Naive thymus-derived CD8-positive, alpha-beta T cell (primary cell): ENCODE results near the gene KIF4A. TPM values are rescaled to one million over a fixed set of nuclear protein-coding genes. Genes with fewer than 3 reads are reported as not detected.
"Not testable (repeated sequence)": the region's sequence is repeated elsewhere in the genome, so short reads cannot be mapped to it uniquely, and the experiment has no call there.

Experiments used
- ATAC-seq, 2 donors: fragments of 150-1000 bp; cut with Tn5 transposase in 1 of 2; sonication (Bioruptor Pico), chemical (Tn5 transposase) in 1 of 2; 1 replicate in 1 of 2; 2 replicates in 1 of 2; pipeline ENCODE4 v1.10.0; 2021; ENCODE audit warnings: mild to moderate bottlenecking in 2 of 2, moderate library complexity in 2 of 2
- POLR2A ChIA-PET: fragments of 350-600 bp; sonication (Branson Sonifier 250); formaldehyde crosslinking; loops from one replicate; lab custom pipeline; 2021; ENCODE audit warnings: antibody characterized with exemption; lab: Charles Lee
- DNase-seq, 10 donors: peaks; one replicate each; pipeline versions ENCODE4 v3.0.0 to v3.0.0-alpha.2; 2020 to 2022
- H3K27ac Mint-ChIP-seq, 10 donors: one replicate each; pipeline ENCODE4 v1.8.0; 2020 to 2022; ENCODE audit warnings: mild to moderate bottlenecking in 10 of 10, mixed read lengths in 10 of 10, moderate library complexity in 4 of 10, inconsistent platforms in 1 of 10
- H3K27me3 Mint-ChIP-seq, 5 donors: one replicate each; pipeline ENCODE4 v1.8.0; 2021 to 2022; ENCODE audit warnings: mixed read lengths in 5 of 5
- H3K36me3 Mint-ChIP-seq, 3 donors: one replicate each; pipeline ENCODE4 v1.8.0; 2020 to 2022; ENCODE audit warnings: mixed read lengths in 3 of 3, mild to moderate bottlenecking in 2 of 3, inconsistent platforms in 1 of 3
- H3K4me1 Mint-ChIP-seq, 4 donors: one replicate each; pipeline ENCODE4 v1.8.0; 2021 to 2022; ENCODE audit warnings: mixed read lengths in 4 of 4
- H3K4me3 Mint-ChIP-seq, 10 donors: one replicate each; pipeline ENCODE4 v1.8.0; 2020 to 2022; ENCODE audit warnings: mild to moderate bottlenecking in 10 of 10, mixed read lengths in 10 of 10, moderate library complexity in 6 of 10, inconsistent platforms in 1 of 10
- H3K9me3 Mint-ChIP-seq, 9 donors: one replicate each; pipeline ENCODE4 v1.8.0; 2020 to 2022; ENCODE audit warnings: mixed read lengths in 9 of 9, mild to moderate bottlenecking in 3 of 9, inconsistent platforms in 1 of 9, moderate library complexity in 1 of 9
- polyA plus RNA-seq, 3 donors: library from polyadenylated mRNA; unstranded; fragments of 300-500 nt; fragmentation: Illumina TruSeq; gene quantifications; one replicate each; pipeline ENCODE4 v1.2.3, GENCODE V29; 2021
- total RNA-seq, 8 experiments: library from RNA in 2 of 8; stranded (reverse) in 2 of 8; gene quantifications; one replicate each; pipeline ENCODE4 v1.2.3 and lab custom pipeline; 2021 to 2026

Gene KIF4A
- total RNA-seq, result under 1 TPM; 0.08 TPM
- polyA plus RNA-seq, result not detected
- total RNA-seq (lab: John Stamatoyannopoulos, UW), result 0.15 to 2.0 (median 0.62) reads per million in 6 experiments

GRCh38 chrX:70289793-70290770 is at the start of gene KIF4A, which contains the start of gene PDZD11:
TSS of gene KIF4A (plus strand) at chrX:70290104. CDS start at chrX:70290459, 355 bp downstream.
TSS of gene PDZD11 (minus strand) at chrX:70289927. CDS start at chrX:70289341, 586 bp downstream.
- POLR2A ChIA-PET, result interaction anchor here (1.2 kb wide), 1 partner anchor 156 kb away, joined by 9 read pairs; the partner anchor contains the start of gene IGBP1
- peak; percentile 97 to 99 for ATAC-seq
- Mint-ChIP-seq H3K27ac (peak within 1 kb of the TSS; percentile 37 to 92 (median 86)), H3K9me3 (no peaks in the 10 kb centered on the region), H3K36me3 (peaks cover 0 to 13% (median 1%) of the 10 kb centered on the region in 3 donors), H3K4me1 (peaks cover 0 to 17% (median 9%) of the 10 kb centered on the region in 4 donors), H3K27me3 (no peaks in the 10 kb centered on the region), H3K4me3 (peak within 1 kb of the TSS; percentile 81 to 90 (median 86))
- peak; percentile 47 to 83 (median 62) for DNase-seq

GRCh38 chrX:70240751-70241150 is 49.2 kb upstream of the KIF4A start:
- POLR2A ChIA-PET, result no interaction called here
- peaks cover 0 to 1% (median 0%) of the 10 kb centered on the region in 5 donors for H3K27me3 Mint-ChIP-seq
- no peaks in the 10 kb centered on the region for H3K4me1 Mint-ChIP-seq
- H3K4me3 Mint-ChIP-seq, result no peak overlapping the region
- H3K36me3 Mint-ChIP-seq, result no peaks in the 10 kb centered on the region
- DNase-seq (no peak), ATAC-seq (no peak)
- no peak overlapping the region for H3K27ac Mint-ChIP-seq
- no peaks in the 10 kb centered on the region for H3K9me3 Mint-ChIP-seq

- no peak for ATAC-seq
- Mint-ChIP-seq H3K27me3 (peaks cover 0 to 1% (median 0%) of the 10 kb centered on the region in 5 donors), H3K27ac (no peak overlapping the region), H3K36me3 (no peaks in the 10 kb centered on the region), H3K9me3 (no peaks in the 10 kb centered on the region), H3K4me1 (no peaks in the 10 kb centered on the region), H3K4me3 (no peak overlapping the region)
- no peak for DNase-seq
- POLR2A ChIA-PET, result no interaction called here
These were observed 48.4 kb upstream of the KIF4A start for GRCh38 chrX:70241501-70241900.

- DNase-seq, H3K4me3 Mint-ChIP-seq, H3K27ac Mint-ChIP-seq, H3K36me3 Mint-ChIP-seq, POLR2A ChIA-PET, H3K4me1 Mint-ChIP-seq, H3K9me3 Mint-ChIP-seq, H3K27me3 Mint-ChIP-seq, ATAC-seq: not testable (repeated sequence)
These were observed 46.3 kb upstream of the KIF4A start for GRCh38 chrX:70243601-70244000.

- Mint-ChIP-seq H3K27me3 (peaks cover 0 to 1% (median 0%) of the 10 kb centered on the region in 5 donors), H3K4me3 (no peak overlapping the region), H3K9me3 (no peaks in the 10 kb centered on the region), H3K27ac (no peak overlapping the region), H3K4me1 (no peaks in the 10 kb centered on the region), H3K36me3 (peaks cover 0 to 2% (median 0%) of the 10 kb centered on the region in 3 donors)
- no peak for ATAC-seq
- DNase-seq, result no peak
- POLR2A ChIA-PET, result no interaction called here
These were observed 45.0 kb upstream of the KIF4A start for GRCh38 chrX:70244881-70245280.

GRCh38 chrX:70247252-70247651 is 42.7 kb upstream of the KIF4A start:
- H3K27me3 Mint-ChIP-seq, result peaks cover 0 to 1% (median 0%) of the 10 kb centered on the region in 5 donors
- DNase-seq, result no peak
- ATAC-seq, result no peak
- H3K27ac Mint-ChIP-seq, result no peak overlapping the region
- POLR2A ChIA-PET, result no interaction called here
- no peaks in the 10 kb centered on the region for H3K4me1 Mint-ChIP-seq
- no peak overlapping the region for H3K4me3 Mint-ChIP-seq
- peaks cover 0 to 3% (median 0%) of the 10 kb centered on the region in 3 donors for H3K36me3 Mint-ChIP-seq
- no peaks in the 10 kb centered on the region for H3K9me3 Mint-ChIP-seq

GRCh38 chrX:70252491-70252890 is 37.4 kb upstream of the KIF4A start:
- Mint-ChIP-seq H3K4me1 (no peaks in the 10 kb centered on the region), H3K27ac (no peak overlapping the region), H3K27me3 (no peaks in the 10 kb centered on the region), H3K4me3 (no peak overlapping the region), H3K9me3 (no peaks in the 10 kb centered on the region), H3K36me3 (peaks cover 11 to 15% (median 13%) of the 10 kb centered on the region in 3 donors)
- no peak for ATAC-seq
- POLR2A ChIA-PET, result no interaction called here
- DNase-seq, result no peak

GRCh38 chrX:70253377-70254062 is 36.4 kb upstream of the KIF4A start:
- Mint-ChIP-seq H3K9me3 (no peaks in the 10 kb centered on the region), H3K4me1 (no peaks in the 10 kb centered on the region), H3K36me3 (peaks cover 11 to 15% (median 13%) of the 10 kb centered on the region in 3 donors), H3K4me3 (no peak overlapping the region), H3K27ac (no peak overlapping the region), H3K27me3 (no peaks in the 10 kb centered on the region)
- POLR2A ChIA-PET, result no interaction called here
- ATAC-seq, result no peak
- no peak for DNase-seq

GRCh38 chrX:70254063-70254400 is 35.9 kb upstream of the KIF4A start:
- Mint-ChIP-seq H3K4me3 (no peak overlapping the region), H3K4me1 (no peaks in the 10 kb centered on the region), H3K27ac (no peak overlapping the region), H3K27me3 (no peaks in the 10 kb centered on the region), H3K9me3 (no peaks in the 10 kb centered on the region), H3K36me3 (peaks cover 10 to 15% (median 13%) of the 10 kb centered on the region in 3 donors)
- no peak for DNase-seq
- ATAC-seq, result no peak
- POLR2A ChIA-PET, result no interaction called here

GRCh38 chrX:70254909-70255308 is 35.0 kb upstream of the KIF4A start:
- H3K4me3 Mint-ChIP-seq, result no peak overlapping the region
- POLR2A ChIA-PET, result no interaction called here
- ATAC-seq (no peak), DNase-seq (no peak)
- no peaks in the 10 kb centered on the region for H3K9me3 Mint-ChIP-seq
- H3K27me3 Mint-ChIP-seq, result no peaks in the 10 kb centered on the region
- no peaks in the 10 kb centered on the region for H3K4me1 Mint-ChIP-seq
- H3K27ac Mint-ChIP-seq, result no peak overlapping the region
- peaks cover 10 to 15% (median 13%) of the 10 kb centered on the region in 3 donors for H3K36me3 Mint-ChIP-seq

GRCh38 chrX:70255452-70255851 is 34.5 kb upstream of the KIF4A start:
- DNase-seq (no peak), ATAC-seq (no peak)
- H3K4me1 Mint-ChIP-seq, result no peaks in the 10 kb centered on the region
- H3K27me3 Mint-ChIP-seq, result no peaks in the 10 kb centered on the region
- POLR2A ChIA-PET, result no interaction called here
- no peak overlapping the region for H3K4me3 Mint-ChIP-seq
- H3K27ac Mint-ChIP-seq, result no peak overlapping the region
- H3K36me3 Mint-ChIP-seq, result peaks cover 10 to 15% (median 13%) of the 10 kb centered on the region in 3 donors
- H3K9me3 Mint-ChIP-seq, result no peaks in the 10 kb centered on the region

GRCh38 chrX:70257423-70258288 is 32.2 kb upstream of the KIF4A start:
- H3K36me3 Mint-ChIP-seq, result peaks cover 8 to 15% (median 13%) of the 10 kb centered on the region in 3 donors
- POLR2A ChIA-PET, result no interaction called here
- DNase-seq, result no peak
- H3K27me3 Mint-ChIP-seq, result no peaks in the 10 kb centered on the region
- no peak overlapping the region for H3K27ac Mint-ChIP-seq
- H3K4me3 Mint-ChIP-seq, result no peak overlapping the region
- H3K9me3 Mint-ChIP-seq, result no peaks in the 10 kb centered on the region
- H3K4me1 Mint-ChIP-seq, result no peaks in the 10 kb centered on the region
- no peak for ATAC-seq
